ENCODE results near the gene FBL.
A peak's percentile ranks its signal among the peaks of the same experiment; 100 is the strongest.

Gene FBL

GRCh38 chr19:39848392-39848791 is 2.2 kb upstream of the FBL start:
- peaks cover 4% of the 10 kb centered on the region for H3K4me1 ChIP-seq (ENCODE audit: control insufficient read depth, insufficient read depth, low read length)

DNA sequence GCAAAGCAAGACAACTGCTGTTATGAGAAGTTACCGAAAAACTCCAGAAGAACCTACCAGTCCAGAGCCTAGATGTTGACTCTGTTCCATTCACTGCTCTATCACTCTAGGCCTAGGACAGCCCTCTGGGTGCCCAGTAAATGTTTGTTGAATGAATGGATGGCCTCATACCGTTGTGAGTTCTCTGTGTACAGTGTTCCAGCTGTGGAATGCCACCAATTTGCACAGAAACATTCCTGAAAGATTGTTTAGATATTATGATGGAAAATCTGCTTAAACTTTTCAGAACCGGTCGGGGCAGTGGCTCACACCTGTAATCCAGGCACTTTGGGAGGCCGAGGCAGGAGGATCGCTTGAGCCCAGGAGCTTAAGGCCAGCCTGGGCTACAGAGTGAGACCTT is 1.3 kb upstream of the FBL start:
- Histone ChIP-seq H3K27me3 (ENCODE audit: control insufficient read depth, insufficient read depth, low read length) (no peaks in the 10 kb centered on the region), H3K9ac (ENCODE audit: low read depth, low read length) (no peak overlapping the region), H3K9me3 (ENCODE audit: control insufficient read depth, insufficient read depth, low read length) (no peaks in the 10 kb centered on the region), H3K36me3 (ENCODE audit: control insufficient read depth, insufficient read depth, low read length) (peaks cover 4% of the 10 kb centered on the region), H3K4me1 (ENCODE audit: control insufficient read depth, insufficient read depth, low read length) (peaks cover 4% of the 10 kb centered on the region), H3K4me3 (ENCODE audit: low read depth, low read length) (no peak overlapping the region)

More at GRCh38 chr19:39848392-39848791, 2.2 kb upstream of the FBL start:
- Histone ChIP-seq H3K9me3 (ENCODE audit: control insufficient read depth, insufficient read depth, low read length) (no peaks in the 10 kb centered on the region), H3K4me3 (ENCODE audit: low read depth, low read length) (no peak overlapping the region), H3K27me3 (ENCODE audit: control insufficient read depth, insufficient read depth, low read length) (no peaks in the 10 kb centered on the region), H3K36me3 (ENCODE audit: control insufficient read depth, insufficient read depth, low read length) (peaks cover 4% of the 10 kb centered on the region), H3K9ac (ENCODE audit: low read depth, low read length) (no peak overlapping the region)

- H3K4me3 ChIP-seq (ENCODE audit: low read depth, low read length) = peak overlapping the region; percentile 96
- H3K36me3 ChIP-seq (ENCODE audit: control insufficient read depth, insufficient read depth, low read length) = peaks cover 4% of the 10 kb centered on the region
- H3K9ac ChIP-seq (ENCODE audit: low read depth, low read length) = peak overlapping the region; percentile 87
- no peaks in the 10 kb centered on the region for H3K27me3 ChIP-seq (ENCODE audit: control insufficient read depth, insufficient read depth, low read length)
- H3K9me3 ChIP-seq (ENCODE audit: control insufficient read depth, insufficient read depth, low read length) = no peaks in the 10 kb centered on the region
- H3K4me1 ChIP-seq (ENCODE audit: control insufficient read depth, insufficient read depth, low read length) = peaks cover 4% of the 10 kb centered on the region
Observed at GRCh38 chr19:39846678-39847486, 703 bp upstream of the FBL start.

DNA sequence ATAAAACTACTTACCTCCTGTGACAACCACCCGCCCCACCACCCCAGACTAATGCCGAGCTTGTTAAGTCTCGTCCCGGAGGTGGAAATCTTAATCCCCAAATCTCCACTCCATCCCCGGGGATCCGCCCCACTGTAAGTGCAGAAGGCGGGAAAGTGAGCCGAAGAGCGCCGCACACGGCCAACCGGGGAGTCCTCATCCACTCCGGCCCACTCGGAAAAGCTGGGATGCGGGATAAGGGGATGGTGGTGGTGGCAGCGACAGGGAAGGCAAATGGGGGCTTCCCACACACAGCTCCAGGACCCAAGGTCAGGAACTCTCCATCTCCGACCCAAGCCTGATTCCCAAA is 621 bp downstream of the FBL start:
- Histone ChIP-seq H3K9me3 (ENCODE audit: control insufficient read depth, insufficient read depth, low read length) (no peaks in the 10 kb centered on the region), H3K4me3 (ENCODE audit: low read depth, low read length) (peak overlapping the region; percentile 96), H3K9ac (ENCODE audit: low read depth, low read length) (peak overlapping the region; percentile 90), H3K27me3 (ENCODE audit: control insufficient read depth, insufficient read depth, low read length) (no peaks in the 10 kb centered on the region), H3K36me3 (ENCODE audit: control insufficient read depth, insufficient read depth, low read length) (peaks cover 4% of the 10 kb centered on the region), H3K4me1 (ENCODE audit: control insufficient read depth, insufficient read depth, low read length) (peaks cover 4% of the 10 kb centered on the region)

DNA sequence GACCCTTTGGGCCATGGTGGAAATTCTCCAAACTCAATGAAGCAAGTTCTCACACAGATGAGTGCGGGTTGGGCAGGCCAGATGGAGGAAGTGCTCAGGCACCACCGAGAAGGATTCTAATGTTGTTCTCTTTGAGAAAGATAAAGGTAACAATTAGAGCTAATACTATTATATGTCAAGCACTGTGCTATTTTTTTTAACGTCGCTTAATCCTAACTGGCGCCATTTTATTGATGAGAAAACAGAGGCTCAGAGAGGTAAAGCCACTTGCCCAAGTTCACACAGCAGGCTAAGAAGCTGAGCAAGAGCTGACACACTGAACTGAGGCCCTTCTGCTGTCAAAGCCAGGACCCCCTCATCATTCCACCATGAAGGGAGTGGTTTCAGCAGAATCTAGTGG is 1.0 kb downstream of the FBL start:
- peak overlapping the region; percentile 96 for H3K4me3 ChIP-seq (ENCODE audit: low read depth, low read length)
- peaks cover 4% of the 10 kb centered on the region for H3K4me1 ChIP-seq (ENCODE audit: control insufficient read depth, insufficient read depth, low read length)
- no peaks in the 10 kb centered on the region for H3K27me3 ChIP-seq (ENCODE audit: control insufficient read depth, insufficient read depth, low read length)
- H3K36me3 ChIP-seq (ENCODE audit: control insufficient read depth, insufficient read depth, low read length) = peaks cover 6% of the 10 kb centered on the region
- H3K9me3 ChIP-seq (ENCODE audit: control insufficient read depth, insufficient read depth, low read length) = no peaks in the 10 kb centered on the region
- H3K9ac ChIP-seq (ENCODE audit: low read depth, low read length) = no peak overlapping the region

- H3K4me1 ChIP-seq (ENCODE audit: control insufficient read depth, insufficient read depth, low read length) = peaks cover 4% of the 10 kb centered on the region
- H3K36me3 ChIP-seq (ENCODE audit: control insufficient read depth, insufficient read depth, low read length) = peaks cover 16% of the 10 kb centered on the region
- no peaks in the 10 kb centered on the region for H3K9me3 ChIP-seq (ENCODE audit: control insufficient read depth, insufficient read depth, low read length)
- no peaks in the 10 kb centered on the region for H3K27me3 ChIP-seq (ENCODE audit: control insufficient read depth, insufficient read depth, low read length)
- no peak overlapping the region for H3K9ac ChIP-seq (ENCODE audit: low read depth, low read length)
- H3K4me3 ChIP-seq (ENCODE audit: low read depth, low read length) = peak overlapping the region; percentile 96
Observed at GRCh38 chr19:39843919-39844793, 2.0 kb downstream of the FBL start.

DNA sequence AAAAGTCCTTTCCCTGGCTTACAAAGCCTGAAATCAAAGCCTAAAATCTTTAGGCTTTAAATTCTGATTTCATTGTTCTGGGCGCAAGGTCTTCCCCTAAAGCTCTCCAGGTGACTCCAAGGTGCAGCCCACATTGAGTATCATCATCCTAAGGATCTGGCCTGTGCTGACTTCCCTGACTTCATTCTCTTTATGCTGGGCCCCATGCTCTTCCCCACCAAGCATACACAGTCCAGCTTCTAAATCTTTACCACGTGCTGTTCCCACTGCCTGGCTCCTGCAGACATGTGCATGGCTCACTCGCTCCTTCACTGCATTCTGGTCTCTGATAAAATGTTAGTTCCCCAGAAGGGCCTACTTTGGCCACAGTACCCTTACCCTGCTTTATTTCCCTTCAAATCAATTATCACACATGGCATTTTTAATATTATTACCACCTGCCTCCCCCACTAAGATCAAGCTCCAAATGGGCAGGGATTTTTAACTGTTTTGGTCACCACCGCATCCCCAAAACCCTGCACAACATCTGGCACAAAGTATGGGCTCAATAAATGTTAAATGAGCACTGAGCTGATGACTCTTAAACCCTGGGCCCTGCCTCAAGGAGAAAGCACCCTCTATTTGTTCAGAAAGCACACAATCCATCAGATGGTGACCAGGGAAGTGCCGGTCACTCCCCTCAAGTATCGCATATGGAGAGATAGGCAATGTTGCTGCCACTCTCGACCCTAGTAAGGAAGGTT is 3.3 kb downstream of the FBL start:
- Histone ChIP-seq H3K4me1 (ENCODE audit: control insufficient read depth, insufficient read depth, low read length) (peaks cover 4% of the 10 kb centered on the region), H3K27me3 (ENCODE audit: control insufficient read depth, insufficient read depth, low read length) (no peaks in the 10 kb centered on the region), H3K4me3 (ENCODE audit: low read depth, low read length) (no peak overlapping the region), H3K9me3 (ENCODE audit: control insufficient read depth, insufficient read depth, low read length) (no peaks in the 10 kb centered on the region), H3K36me3 (ENCODE audit: control insufficient read depth, insufficient read depth, low read length) (peaks cover 26% of the 10 kb centered on the region), H3K9ac (ENCODE audit: low read depth, low read length) (no peak overlapping the region)

DNA sequence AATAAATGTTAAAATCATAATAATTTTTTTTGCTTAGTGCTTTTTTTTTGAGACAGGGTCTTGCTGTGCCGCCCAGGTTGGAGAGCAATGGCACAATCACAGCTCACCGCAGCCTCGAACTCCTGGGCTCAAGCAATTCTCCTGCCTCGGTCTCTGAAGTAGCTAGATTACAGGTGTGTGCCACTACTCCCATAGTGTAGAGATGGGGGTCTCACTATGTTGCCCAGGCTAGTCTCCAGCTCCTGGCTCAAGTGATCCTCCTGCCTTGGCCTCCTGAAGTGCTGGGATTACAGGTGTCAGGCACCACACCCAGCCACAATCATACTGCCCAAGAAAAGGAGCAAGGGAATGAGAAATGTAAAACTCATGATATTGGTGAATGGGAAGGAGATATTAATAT is 5.1 kb downstream of the FBL start:
- no peaks in the 10 kb centered on the region for H3K9me3 ChIP-seq (ENCODE audit: control insufficient read depth, insufficient read depth, low read length)
- no peaks in the 10 kb centered on the region for H3K4me1 ChIP-seq (ENCODE audit: control insufficient read depth, insufficient read depth, low read length)
- no peak overlapping the region for H3K4me3 ChIP-seq (ENCODE audit: low read depth, low read length)
- H3K27me3 ChIP-seq (ENCODE audit: control insufficient read depth, insufficient read depth, low read length) = no peaks in the 10 kb centered on the region
- peaks cover 43% of the 10 kb centered on the region for H3K36me3 ChIP-seq (ENCODE audit: control insufficient read depth, insufficient read depth, low read length)
- no peak overlapping the region for H3K9ac ChIP-seq (ENCODE audit: low read depth, low read length)

GRCh38 chr19:39840492-39840891 is 5.7 kb downstream of the FBL start:
- no peaks in the 10 kb centered on the region for H3K4me1 ChIP-seq (ENCODE audit: control insufficient read depth, insufficient read depth, low read length)
- H3K9ac ChIP-seq (ENCODE audit: low read depth, low read length) = no peak overlapping the region
- no peaks in the 10 kb centered on the region for H3K9me3 ChIP-seq (ENCODE audit: control insufficient read depth, insufficient read depth, low read length)
- no peaks in the 10 kb centered on the region for H3K27me3 ChIP-seq (ENCODE audit: control insufficient read depth, insufficient read depth, low read length)
- H3K4me3 ChIP-seq (ENCODE audit: low read depth, low read length) = no peak overlapping the region
- peaks cover 39% of the 10 kb centered on the region for H3K36me3 ChIP-seq (ENCODE audit: control insufficient read depth, insufficient read depth, low read length)

- Histone ChIP-seq H3K36me3 (ENCODE audit: control insufficient read depth, insufficient read depth, low read length) (peaks cover 41% of the 10 kb centered on the region), H3K9ac (ENCODE audit: low read depth, low read length) (no peak overlapping the region), H3K4me3 (ENCODE audit: low read depth, low read length) (no peak overlapping the region), H3K9me3 (ENCODE audit: control insufficient read depth, insufficient read depth, low read length) (no peaks in the 10 kb centered on the region), H3K4me1 (ENCODE audit: control insufficient read depth, insufficient read depth, low read length) (no peaks in the 10 kb centered on the region), H3K27me3 (ENCODE audit: control insufficient read depth, insufficient read depth, low read length) (no peaks in the 10 kb centered on the region)
Observed at GRCh38 chr19:39839678-39840327, 6.4 kb downstream of the FBL start.

DNA sequence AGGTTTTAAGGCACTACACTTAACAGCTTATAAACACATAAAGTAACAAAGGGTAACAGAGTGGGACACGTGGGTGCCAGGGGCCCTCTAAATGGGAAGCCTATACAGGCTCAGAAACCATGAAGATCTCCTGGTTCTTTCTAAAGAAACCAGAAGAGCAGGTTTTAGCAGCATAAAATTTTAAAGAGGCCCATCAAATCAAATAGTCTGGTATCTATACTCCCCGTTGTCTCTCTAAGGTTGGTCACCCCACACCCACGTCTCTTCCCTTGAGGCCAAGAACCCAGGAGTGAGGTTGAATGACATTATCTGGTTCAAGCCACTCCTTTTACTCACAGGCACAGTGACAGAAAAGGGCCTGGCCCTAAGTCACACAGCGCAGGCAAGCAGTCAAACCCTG is 7.6 kb downstream of the FBL start:
- peaks cover 3% of the 10 kb centered on the region for H3K4me1 ChIP-seq (ENCODE audit: control insufficient read depth, insufficient read depth, low read length)
- no peak overlapping the region for H3K9ac ChIP-seq (ENCODE audit: low read depth, low read length)
- no peak overlapping the region for H3K4me3 ChIP-seq (ENCODE audit: low read depth, low read length)
- H3K9me3 ChIP-seq (ENCODE audit: control insufficient read depth, insufficient read depth, low read length) = no peaks in the 10 kb centered on the region
- peaks cover 48% of the 10 kb centered on the region for H3K36me3 ChIP-seq (ENCODE audit: control insufficient read depth, insufficient read depth, low read length)
- no peaks in the 10 kb centered on the region for H3K27me3 ChIP-seq (ENCODE audit: control insufficient read depth, insufficient read depth, low read length)
